ENCODE results near the gene CBFA2T2.

DNA sequence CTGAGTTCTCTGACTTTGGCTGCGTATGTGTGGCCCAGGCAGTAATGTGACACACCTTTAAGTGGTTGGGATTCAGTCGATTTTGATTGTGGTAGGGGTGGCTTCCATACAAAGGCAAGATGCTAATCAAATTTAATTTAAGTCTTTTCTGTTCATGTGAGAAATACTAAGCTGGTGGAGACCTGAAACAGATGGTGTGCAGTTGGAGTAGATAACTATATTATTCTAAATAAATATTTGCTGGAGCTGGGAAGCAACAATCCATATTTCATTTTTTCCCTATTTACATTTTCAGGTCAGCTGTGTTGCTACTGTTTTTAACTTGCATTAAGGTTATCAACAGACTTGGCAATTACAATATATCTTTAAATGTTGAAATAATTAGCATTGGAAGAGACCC lies 104.8 kb downstream of the CBFA2T2 start:
- TF ChIP-seq, protein P1, sequence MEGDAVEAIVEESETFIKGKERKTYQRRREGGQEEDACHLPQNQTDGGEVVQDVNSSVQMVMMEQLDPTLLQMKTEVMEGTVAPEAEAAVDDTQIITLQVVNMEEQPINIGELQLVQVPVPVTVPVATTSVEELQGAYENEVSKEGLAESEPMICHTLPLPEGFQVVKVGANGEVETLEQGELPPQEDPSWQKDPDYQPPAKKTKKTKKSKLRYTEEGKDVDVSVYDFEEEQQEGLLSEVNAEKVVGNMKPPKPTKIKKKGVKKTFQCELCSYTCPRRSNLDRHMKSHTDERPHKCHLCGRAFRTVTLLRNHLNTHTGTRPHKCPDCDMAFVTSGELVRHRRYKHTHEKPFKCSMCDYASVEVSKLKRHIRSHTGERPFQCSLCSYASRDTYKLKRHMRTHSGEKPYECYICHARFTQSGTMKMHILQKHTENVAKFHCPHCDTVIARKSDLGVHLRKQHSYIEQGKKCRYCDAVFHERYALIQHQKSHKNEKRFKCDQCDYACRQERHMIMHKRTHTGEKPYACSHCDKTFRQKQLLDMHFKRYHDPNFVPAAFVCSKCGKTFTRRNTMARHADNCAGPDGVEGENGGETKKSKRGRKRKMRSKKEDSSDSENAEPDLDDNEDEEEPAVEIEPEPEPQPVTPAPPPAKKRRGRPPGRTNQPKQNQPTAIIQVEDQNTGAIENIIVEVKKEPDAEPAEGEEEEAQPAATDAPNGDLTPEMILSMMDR (IDR thresholded peaks at IDR 0.05; ENCODE audit: extremely low read depth in 1 of 2, insufficient read depth in 1 of 2, low read depth in 1 of 2, low read length in 2 of 2), result no peak
- no peak for TF ChIP-seq POLR2AphosphoS5 (IDR thresholded peaks at IDR 0.05; ENCODE audit: insufficient read depth, low read depth, low read length)
- no peak for TF ChIP-seq MYC (IDR thresholded peaks at IDR 0.05; ENCODE audit: low read depth, low read length)
